ENCODE measurements around the gene MED29.

MED29 gene

DNA sequence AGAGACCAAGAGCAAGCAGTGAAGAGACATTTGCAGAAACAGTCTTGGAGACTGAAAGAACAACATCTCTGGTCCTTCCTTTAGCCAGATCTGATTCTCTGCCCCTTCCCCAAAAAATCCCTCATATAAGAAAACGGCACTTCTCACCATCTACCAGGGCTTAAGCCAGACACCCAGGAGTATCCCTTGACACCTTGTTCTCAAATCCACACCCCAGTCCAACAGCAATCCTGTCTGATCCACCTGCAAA lies 19.6 kb downstream of the MED29 start:
- no peaks in the 10 kb centered on the region for H3K27me3 ChIP-seq (ENCODE audit: control insufficient read depth, insufficient read depth, low read length)
- H2AFZ ChIP-seq: no peak overlapping the region

DNA sequence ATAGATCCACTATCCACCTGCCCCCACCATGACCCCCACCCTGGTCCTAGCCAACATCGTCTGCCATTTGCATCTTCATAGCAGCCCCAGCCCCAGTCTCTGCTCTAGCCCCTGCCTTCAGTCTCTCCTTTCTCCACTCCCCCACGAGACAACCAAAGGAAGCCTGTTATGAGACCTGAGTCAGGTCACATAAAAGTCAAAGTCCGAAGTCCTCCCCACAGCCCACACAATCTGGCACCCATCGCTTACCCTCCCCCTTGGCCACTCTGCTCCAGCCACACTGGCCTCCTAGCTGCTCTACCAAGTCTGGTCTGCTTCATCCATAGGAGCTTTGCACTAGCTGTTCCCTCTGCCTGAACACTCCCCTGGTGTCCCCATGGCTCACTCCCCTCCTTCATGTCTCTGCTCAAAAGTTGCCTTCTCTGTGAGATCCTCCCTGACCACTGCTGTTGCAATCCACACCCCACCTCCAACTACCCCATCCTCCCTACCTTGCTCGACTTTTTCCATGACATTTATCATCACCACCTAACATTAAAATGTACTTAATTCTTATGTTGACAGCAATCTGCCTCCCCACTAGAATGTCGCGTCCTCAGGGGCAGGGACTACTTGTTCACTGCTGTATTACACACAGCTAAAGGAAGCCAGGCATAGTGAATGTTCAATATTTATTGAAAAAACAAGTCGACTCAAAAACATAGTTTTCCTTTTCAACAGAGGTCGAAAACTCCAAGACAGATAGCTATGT lies 20.1 kb downstream of the MED29 start:
- TF ChIP-seq, protein P1, sequence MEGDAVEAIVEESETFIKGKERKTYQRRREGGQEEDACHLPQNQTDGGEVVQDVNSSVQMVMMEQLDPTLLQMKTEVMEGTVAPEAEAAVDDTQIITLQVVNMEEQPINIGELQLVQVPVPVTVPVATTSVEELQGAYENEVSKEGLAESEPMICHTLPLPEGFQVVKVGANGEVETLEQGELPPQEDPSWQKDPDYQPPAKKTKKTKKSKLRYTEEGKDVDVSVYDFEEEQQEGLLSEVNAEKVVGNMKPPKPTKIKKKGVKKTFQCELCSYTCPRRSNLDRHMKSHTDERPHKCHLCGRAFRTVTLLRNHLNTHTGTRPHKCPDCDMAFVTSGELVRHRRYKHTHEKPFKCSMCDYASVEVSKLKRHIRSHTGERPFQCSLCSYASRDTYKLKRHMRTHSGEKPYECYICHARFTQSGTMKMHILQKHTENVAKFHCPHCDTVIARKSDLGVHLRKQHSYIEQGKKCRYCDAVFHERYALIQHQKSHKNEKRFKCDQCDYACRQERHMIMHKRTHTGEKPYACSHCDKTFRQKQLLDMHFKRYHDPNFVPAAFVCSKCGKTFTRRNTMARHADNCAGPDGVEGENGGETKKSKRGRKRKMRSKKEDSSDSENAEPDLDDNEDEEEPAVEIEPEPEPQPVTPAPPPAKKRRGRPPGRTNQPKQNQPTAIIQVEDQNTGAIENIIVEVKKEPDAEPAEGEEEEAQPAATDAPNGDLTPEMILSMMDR (IDR thresholded peaks at IDR 0.05): no peak
- Histone ChIP-seq H3K9ac (no peak overlapping the region), H3K27ac (peak overlapping the region; percentile 100), H2AFZ (no peak overlapping the region), H3K27me3 (ENCODE audit: control insufficient read depth, insufficient read depth, low read length) (no peaks in the 10 kb centered on the region), H3K36me3 (ENCODE audit: control insufficient read depth, insufficient read depth, low read length) (no peaks in the 10 kb centered on the region), H3K9me3 (ENCODE audit: control insufficient read depth, low read length) (no peaks in the 10 kb centered on the region), H3K79me2 (peaks cover 14% of the 10 kb centered on the region), H3K4me1 (peaks cover 17% of the 10 kb centered on the region), H3K4me2 (ENCODE audit: low read length) (peak overlapping the region; percentile 95), H3K4me3 (ENCODE audit: low read depth, low read length) (peak overlapping the region; percentile 86)

More for the DNA sequence above, 19.6 kb downstream of the MED29 start:
- no peaks in the 10 kb centered on the region for H3K9me3 ChIP-seq (ENCODE audit: control insufficient read depth, low read length)
- TF ChIP-seq, protein P1 (IDR thresholded peaks at IDR 0.05): no peak
- no peak overlapping the region for H3K9ac ChIP-seq
- peaks cover 14% of the 10 kb centered on the region for H3K79me2 ChIP-seq
- H3K36me3 ChIP-seq (ENCODE audit: control insufficient read depth, insufficient read depth, low read length): no peaks in the 10 kb centered on the region
- peak overlapping the region; percentile 95 for H3K4me2 ChIP-seq (ENCODE audit: low read length)
- peaks cover 17% of the 10 kb centered on the region for H3K4me1 ChIP-seq
- H3K4me3 ChIP-seq (ENCODE audit: low read depth, low read length): peak overlapping the region; percentile 86
- H3K27ac ChIP-seq: peak overlapping the region; percentile 100

DNA sequence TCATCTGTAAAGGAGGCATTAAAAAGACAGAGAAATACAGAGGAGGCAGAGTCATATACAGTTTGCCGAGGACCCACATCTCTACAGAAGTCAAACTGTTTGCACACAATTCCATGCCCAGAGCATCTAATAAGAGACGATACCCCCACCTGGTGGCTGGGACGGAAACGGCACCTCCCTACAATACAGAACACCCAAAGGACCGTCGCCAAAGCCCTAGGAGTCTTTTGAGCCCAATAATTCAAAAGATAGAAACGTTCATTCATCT lies 20.6 kb downstream of the MED29 start:
- peaks cover 17% of the 10 kb centered on the region for H3K4me1 ChIP-seq
- no peaks in the 10 kb centered on the region for H3K36me3 ChIP-seq (ENCODE audit: control insufficient read depth, insufficient read depth, low read length)
- no peaks in the 10 kb centered on the region for H3K9me3 ChIP-seq (ENCODE audit: control insufficient read depth, low read length)
- H3K9ac ChIP-seq: no peak overlapping the region
- peaks cover 14% of the 10 kb centered on the region for H3K79me2 ChIP-seq
- peak overlapping the region; percentile 100 for H3K27ac ChIP-seq
- TF ChIP-seq, protein P1 (IDR thresholded peaks at IDR 0.05): peak; percentile 94
- H3K4me2 ChIP-seq (ENCODE audit: low read length): peak overlapping the region; percentile 95
- H3K27me3 ChIP-seq (ENCODE audit: control insufficient read depth, insufficient read depth, low read length): no peaks in the 10 kb centered on the region
- peak overlapping the region; percentile 86 for H3K4me3 ChIP-seq (ENCODE audit: low read depth, low read length)
- no peak overlapping the region for H2AFZ ChIP-seq

DNA sequence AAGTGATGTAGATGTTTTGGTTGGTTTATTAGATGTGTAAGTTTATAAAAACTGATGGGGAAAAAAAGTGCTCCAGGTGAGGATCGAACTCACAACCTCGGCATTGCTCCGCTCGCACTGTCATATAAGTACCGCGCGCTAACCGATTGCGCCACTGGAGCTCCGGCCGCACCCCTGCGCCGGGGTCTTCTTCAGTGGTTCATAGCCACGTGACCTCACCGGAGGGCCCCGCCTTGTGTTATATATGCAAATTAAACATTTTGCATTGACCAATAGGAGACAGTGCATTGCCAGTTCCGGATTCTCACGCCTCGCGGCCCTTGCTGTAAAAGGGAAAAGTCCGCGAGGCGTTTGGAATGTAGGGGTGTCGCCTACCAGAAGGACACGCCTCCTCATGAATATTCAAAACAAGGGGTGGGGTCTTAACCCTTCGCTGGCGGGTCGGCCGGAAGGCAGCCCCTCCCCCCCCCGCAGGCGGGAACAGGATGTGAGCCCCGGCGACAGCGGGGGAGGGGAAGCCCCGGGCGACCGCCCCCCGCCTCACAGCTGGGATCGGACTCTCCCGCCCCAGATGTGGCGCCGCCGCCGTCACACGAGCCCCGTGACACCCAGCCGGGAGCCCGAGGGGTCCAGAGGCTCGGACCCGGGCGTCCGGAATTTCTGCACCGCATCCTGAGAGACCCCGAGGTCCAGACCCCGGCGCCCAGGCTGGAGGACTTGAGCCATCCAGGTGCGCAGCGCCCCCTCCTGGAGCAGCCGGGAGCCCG lies 21.1 kb downstream of the MED29 start, which contains the start of gene PLEKHG2:
Gene PLEKHG2 (plus strand): TSS at position 570 of the 767 bp plus-strand sequence. CDS start 1,418 bp downstream, outside the sequence.
- Histone ChIP-seq H3K4me1 (peaks cover 17% of the 10 kb centered on the region), H3K4me2 (ENCODE audit: low read length) (peak within 1 kb of the TSS; percentile 95), H3K36me3 (ENCODE audit: control insufficient read depth, insufficient read depth, low read length) (no peaks in the 10 kb centered on the region), H3K4me3 (ENCODE audit: low read depth, low read length) (peak within 1 kb of the TSS; percentile 86), H2AFZ (peak within 1 kb of the TSS; percentile 65), H3K9me3 (ENCODE audit: control insufficient read depth, low read length) (no peaks in the 10 kb centered on the region), H3K27ac (peak within 1 kb of the TSS; percentile 100), H3K27me3 (ENCODE audit: control insufficient read depth, insufficient read depth, low read length) (no peaks in the 10 kb centered on the region), H3K9ac (no peak within 1 kb of the TSS), H3K79me2 (peaks cover 14% of the 10 kb centered on the region)
- TF ChIP-seq, protein P1 (IDR thresholded peaks at IDR 0.05): no peak
